NCI-H1092 treated with DMSO at 0.1 percent for 48 hours (cell line): Measurements from ENCODE around the gene ABHD17B.
"Not testable (repeated sequence)": the region's sequence is repeated elsewhere in the genome, so short reads cannot be mapped to it uniquely, and the experiment has no call there.

Experiments used
- DNase-seq: peaks from one replicate; lab custom pipeline; 2025; lab: John Stamatoyannopoulos, UW

The ABHD17B gene

GRCh38 chr9:71915495-71915894, 4.5 kb upstream of the ABHD17B start:
- no peak for DNase-seq

- no peak for DNase-seq
These were observed 929 bp upstream of the ABHD17B start for GRCh38 chr9:71911908-71912335.

- DNase-seq, result peak; percentile 74
These were observed 338 bp downstream of the ABHD17B start for GRCh38 chr9:71910650-71911060.

GRCh38 chr9:71909887-71910649, 925 bp downstream of the ABHD17B start:
- peak; percentile 60 for DNase-seq

DNA sequence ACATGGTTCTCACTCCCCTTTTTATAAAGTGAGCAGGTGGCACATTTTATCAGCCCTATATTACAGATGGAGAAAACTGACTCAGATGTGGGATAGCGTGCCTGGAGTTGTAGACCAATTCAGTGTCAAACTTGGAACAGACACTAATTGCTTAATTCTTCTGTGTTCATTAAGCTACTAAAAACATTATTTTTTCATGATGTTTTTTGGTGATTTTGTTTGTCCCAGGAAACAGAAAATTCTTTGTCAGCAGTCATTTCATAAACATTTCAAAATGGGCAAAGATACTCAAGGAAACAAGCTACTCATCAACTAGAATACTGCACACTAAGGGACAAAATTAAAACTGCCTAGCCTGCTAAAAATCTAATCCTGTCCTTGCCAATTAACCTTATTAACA, 2.2 kb downstream of the ABHD17B start:
- DNase-seq, result no peak

GRCh38 chr9:71904076-71904475, 6.9 kb downstream of the ABHD17B start:
- DNase-seq, result no peak

DNA sequence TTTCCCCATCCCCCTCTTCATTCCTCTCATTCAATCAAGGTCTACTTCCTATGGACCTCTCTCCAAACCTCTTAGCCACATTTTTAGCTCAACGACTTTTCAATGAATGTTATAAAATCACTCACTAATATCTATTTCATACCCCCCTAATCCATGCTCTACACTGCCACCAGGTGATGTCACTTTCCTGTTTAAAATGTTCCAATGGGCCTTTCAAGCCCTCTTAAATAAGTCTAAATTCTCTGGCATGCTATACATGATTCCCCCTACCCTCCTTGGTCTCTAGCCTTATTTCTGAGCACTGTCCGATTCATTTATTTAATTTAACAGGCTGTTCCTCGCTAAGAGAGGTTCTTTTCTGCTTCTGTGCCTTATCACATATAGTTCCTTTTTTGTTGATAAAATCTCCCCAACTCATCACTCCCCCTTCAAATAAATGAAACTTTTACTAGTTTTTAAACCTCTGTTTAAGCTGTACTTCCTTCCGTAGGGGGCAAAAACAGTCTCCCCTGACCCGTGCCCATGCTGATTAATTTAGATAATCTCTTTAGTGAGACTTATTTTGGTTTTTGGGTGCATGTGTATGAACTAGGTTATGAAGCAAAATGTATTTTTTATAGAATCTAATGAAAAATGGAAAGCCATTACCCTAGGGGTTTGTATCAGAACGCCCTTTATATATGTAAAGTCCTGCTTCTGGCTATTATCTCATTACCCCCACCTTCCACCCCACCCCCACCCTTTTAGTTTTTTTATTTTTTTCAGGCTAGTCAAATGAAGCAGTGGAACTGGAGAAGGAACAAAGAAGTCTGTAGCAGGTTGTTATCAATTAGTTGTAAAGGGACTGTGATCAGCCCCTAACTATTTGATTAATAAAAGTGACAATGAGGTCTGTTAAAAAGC, 9.0 kb downstream of the ABHD17B start:
- DNase-seq, result no peak

DNA sequence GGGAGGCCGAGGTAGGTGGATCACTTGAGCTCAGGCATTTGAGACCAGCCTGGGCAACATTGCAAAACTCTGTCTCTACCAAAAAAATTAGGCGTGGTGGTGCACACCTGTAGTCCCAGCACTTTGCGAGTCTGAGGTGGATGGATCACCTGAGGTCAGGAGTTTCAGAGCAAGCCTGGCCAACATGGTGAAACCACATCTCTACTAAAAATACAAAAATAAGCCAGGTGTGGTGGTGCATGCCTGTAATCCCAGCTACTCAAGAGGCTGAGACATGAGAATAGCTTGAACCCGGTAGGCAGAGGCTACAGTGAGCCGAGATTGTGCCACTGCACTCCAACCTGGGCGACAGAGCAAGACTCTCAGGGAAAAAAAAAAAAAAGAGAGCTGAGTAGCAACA, 12.2 kb downstream of the ABHD17B start:
- not testable (repeated sequence) for DNase-seq

DNA sequence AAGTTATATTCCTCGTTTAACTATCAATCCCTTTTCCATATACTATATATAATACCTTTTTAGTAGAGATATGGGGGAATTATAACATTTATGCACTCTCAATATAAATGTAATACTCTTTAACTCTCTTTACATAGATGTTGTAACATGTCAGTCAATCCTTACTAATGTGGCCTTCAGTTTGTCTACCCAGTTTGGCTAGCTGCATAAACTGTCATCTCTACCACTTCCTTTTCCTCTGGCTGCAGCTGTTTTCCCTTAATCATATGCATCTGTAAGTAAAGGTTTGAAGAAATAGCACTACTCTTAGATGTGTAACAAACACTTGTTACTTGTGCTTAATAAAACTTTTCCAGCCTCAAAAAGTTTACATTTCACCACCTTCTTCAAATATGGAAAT, 13.4 kb downstream of the ABHD17B start:
- no peak for DNase-seq

GRCh38 chr9:71896761-71897160, 14.2 kb downstream of the ABHD17B start:
- no peak for DNase-seq

- no peak for DNase-seq
These were observed 15.0 kb downstream of the ABHD17B start for GRCh38 chr9:71895955-71896354.

DNA sequence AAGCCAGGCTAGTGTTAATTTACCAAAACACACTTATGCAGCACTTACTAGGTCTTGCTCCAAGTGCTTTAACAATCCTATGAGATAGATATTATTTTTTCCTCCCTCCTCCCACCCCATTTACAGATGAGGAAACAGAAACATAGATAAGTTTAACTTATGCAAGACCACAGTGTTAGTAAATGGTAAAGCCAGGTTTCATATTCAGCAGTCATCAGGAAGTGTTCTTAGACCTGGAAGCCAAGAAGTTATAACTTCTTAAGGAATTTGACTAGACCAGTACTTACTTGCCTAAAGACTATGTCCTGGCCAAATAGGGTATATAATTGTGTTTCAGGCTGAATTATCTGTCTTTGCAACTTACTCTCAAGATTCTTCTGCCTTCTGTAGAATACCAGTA, 15.9 kb downstream of the ABHD17B start:
- no peak for DNase-seq

- DNase-seq, result no peak
These were observed 19.3 kb downstream of the ABHD17B start for GRCh38 chr9:71891557-71892189.

DNA sequence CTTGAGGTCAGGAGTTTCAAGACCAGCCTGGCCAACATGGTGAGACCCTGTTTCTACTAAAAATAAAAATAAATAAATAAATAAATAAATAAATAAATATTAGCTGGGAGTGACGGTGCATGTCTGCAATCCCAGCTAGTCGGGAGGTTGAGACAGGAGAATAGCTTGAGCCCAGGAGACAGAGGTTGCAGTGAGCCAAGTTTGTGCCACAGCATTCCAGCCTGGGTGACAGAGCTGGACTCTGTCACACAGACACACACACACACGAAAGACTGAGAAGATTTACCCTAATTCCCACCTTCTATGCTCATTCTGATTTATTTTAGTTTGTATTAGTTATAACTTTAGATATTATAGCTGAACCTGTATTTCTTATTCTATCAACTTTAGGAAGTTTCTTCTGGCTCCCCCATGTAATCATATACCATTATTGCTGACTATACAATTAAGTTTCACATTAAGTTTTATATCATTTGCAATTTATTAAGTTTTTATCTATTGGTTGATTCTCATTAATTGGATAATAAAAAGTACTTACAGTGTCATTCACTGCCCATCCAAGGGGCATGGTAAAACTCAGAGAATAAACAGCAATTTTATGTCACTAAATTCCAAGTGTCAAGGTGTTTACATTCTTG, 20.8 kb downstream of the ABHD17B start:
- DNase-seq, result no peak

DNA sequence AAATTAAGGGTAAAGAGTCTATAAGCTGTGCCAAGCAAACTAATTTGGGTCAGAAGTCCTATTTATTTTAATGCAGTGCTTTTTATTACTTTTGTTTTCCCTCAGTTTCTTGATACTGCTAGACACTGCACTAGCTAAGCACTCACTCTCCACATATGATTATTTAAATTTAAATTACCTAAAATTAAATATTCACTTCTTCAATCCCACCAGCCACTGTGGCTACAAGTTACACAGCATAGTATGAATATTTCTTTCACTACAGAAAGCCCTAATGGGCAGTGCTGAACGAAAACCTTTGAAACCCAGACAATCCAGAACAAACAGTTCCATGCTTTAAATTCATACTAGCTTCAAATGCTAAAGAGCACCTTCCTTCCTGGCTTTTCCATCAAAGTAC, 23.6 kb downstream of the ABHD17B start:
- no peak for DNase-seq

GRCh38 chr9:71886541-71886940, 24.5 kb downstream of the ABHD17B start:
- DNase-seq, result no peak

DNA sequence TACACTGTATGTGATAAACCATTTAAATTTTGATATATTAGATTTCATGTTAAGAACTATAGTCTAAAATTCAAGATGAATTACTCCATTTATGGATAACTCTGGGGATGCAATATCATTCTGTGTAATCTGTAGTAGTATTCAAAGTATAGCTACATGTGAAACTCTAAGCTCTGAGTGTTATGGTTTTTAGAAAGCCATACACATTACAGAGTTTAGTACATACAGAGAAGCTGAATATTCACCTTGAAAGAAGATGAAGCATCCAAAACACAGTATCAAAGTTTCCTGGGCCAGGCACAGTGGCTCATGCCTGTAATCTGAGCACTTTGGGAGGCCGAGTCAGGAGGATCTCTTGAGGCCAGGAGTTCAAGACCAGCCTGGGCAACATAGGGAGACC, 25.0 kb downstream of the ABHD17B start:
- no peak for DNase-seq

- DNase-seq, result no peak
These were observed 25.5 kb downstream of the ABHD17B start for GRCh38 chr9:71885467-71885866.

DNA sequence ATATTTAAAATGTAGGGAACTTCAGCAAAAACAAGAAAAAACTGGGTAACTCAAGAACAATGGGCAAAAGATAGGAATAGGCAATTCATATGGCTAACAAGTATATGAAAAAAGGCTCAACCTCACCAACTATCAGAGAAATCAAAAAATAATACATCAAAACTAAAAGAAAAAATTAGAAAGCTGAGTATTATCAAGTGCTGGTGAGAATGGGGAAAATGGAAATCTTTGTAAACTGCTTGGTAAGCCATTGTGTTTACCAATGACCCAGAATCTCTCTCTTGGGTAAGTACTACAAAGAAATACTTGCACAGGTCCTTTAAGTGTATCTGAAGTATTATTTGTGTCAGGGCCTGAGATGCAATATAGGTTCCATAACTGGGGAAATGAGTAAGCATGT, 27.0 kb downstream of the ABHD17B start:
- DNase-seq, result no peak

DNA sequence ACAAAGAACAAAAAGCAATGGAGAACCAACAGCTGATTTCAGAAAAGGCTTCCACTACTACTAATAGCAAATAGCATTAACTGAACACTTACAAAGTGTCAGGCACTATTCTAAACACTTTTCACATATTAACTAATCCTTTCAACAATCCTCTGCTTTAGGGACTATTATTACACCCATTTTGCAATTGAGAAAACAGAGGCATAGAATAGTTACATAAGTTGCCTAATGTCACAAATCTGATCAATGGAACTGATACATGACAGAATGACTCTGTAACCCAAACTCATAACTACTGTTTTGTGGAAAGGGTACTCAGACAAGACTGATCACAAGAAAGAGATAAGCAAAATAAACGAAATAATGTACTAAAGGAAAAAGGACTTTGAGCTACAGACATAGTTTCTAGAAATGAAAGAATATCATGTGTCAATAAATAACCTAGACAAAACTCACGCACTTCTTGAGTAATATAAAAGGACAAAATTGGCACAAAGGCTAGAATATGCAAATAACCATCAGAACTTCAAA, 31.3 kb downstream of the ABHD17B start:
- no peak for DNase-seq

DNA sequence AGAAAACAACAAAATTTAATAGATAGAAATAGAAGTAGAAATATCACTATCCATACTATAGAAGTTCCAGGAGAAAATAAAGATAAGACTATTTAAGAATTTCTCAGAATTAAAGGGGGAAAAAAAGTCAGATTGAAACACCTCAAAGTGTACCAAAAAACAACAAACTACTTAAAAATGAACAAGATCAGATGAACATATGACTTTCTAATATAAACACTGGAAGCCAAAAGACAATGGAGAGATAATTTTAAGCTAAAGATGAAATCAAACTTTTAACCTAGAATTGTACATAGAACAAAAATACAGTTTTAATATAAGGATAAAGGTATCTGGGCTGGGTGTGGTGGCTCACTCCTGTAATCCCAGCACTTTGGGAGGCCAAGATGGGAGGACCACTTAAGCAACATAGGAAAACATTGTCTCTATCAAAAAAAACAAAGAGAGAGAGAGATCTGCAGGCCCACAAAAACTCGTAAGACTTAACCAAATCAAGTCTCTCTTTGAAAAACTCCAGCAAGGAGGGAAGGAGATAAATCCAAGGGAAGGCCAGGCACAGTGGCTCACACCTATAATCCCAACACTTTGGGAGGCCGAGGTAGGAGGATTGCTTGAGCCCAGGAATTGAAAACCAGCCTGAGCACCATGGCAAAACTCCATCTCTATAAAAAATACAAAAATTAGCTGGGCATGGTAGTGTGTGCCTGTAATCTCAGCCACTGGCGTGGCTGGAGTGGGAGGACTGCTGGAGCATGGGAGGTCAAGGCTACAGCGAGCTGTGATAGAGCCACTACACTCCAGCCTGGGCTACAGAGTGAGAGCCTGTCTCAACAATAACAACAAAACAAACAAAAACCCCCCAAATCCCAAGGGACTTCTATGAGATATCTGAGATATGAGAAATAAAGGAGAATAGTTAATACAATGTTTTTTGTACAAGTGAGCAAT, 32.4 kb downstream of the ABHD17B start:
- no peak for DNase-seq
